Measurements from ENCODE around the gene AFM.

GRCh38 chr4:73481358-73481757, at the start of gene AFM:
- TF ChIP-seq ATF2 (IDR thresholded peaks at IDR 0.05; ENCODE audit: low read length) (no peak), ELK1 (IDR thresholded peaks at IDR 0.05; ENCODE audit: low read depth, low read length) (no peak), REST (IDR thresholded peaks at IDR 0.05; ENCODE audit: low read depth, low read length) (no peak), ASH2L (IDR thresholded peaks at IDR 0.05; ENCODE audit: borderline replicate concordance, low read depth) (no peak), CTCF (IDR thresholded peaks at IDR 0.05 in 2 of 3, conservative IDR thresholded peaks at IDR 0.05 in 1 of 3; ENCODE audit: control insufficient read depth in 2 of 3, extremely low read depth in 1 of 3, insufficient read depth in 1 of 3, low read depth in 3 of 3, low read length in 3 of 3) (no peak), BCL3 (IDR thresholded peaks at IDR 0.05; ENCODE audit: borderline replicate concordance, insufficient read depth, low read depth, low read length, poor library complexity, severe bottlenecking) (no peak), KAT2A (conservative IDR thresholded peaks at IDR 0.05; ENCODE audit: control insufficient read depth, low read depth, low read length) (no peak), SREBF2 (IDR thresholded peaks at IDR 0.05; ENCODE audit: low read length) (no peak), LARP7 (IDR thresholded peaks at IDR 0.05) (no peak), EZH2 (IDR thresholded peaks at IDR 0.05; ENCODE audit: borderline replicate concordance, control insufficient read depth, low read depth, low read length) (no peak), NBN (IDR thresholded peaks at IDR 0.05) (no peak), ZSCAN29 (IDR thresholded peaks at IDR 0.05) (no peak), CREM (IDR thresholded peaks at IDR 0.05; ENCODE audit: low read depth) (no peak), MYC (IDR thresholded peaks at IDR 0.05; ENCODE audit: insufficient read depth, insufficient read length, insufficient replicate concordance, low read length, severe bottlenecking) (no peak)
